Measurements from ENCODE around the gene BGN.

GRCh38 chrX:153517423-153517822, 22.6 kb downstream of the BGN start, which contains the start of gene ATP2B3:
- TF ChIP-seq POLR2A (IDR thresholded peaks at IDR 0.05; ENCODE audit: low read depth, low read length) (no peak), SPI1 (IDR thresholded peaks at IDR 0.05; ENCODE audit: low read depth, low read length) (no peak), POU2F2 (IDR thresholded peaks at IDR 0.05; ENCODE audit: low read depth, low read length) (no peak), POLR2AphosphoS5 (IDR thresholded peaks at IDR 0.05; ENCODE audit: low read depth, low read length) (no peak)

All from GM12891 (cell line).